Stimulated activated CD8-positive, alpha-beta memory T cell treated with anti-CD3 and anti-CD28 coated beads, Interleukin-7, amount 100 ng/mL, for 24 hours (primary cell): ENCODE results near the gene FAM20A.

Experiments
- DNase-seq: peaks from one replicate; pipeline ENCODE4 v3.0.0-alpha.2; 2020; ENCODE audit warnings: low read depth

The FAM20A gene

DNA sequence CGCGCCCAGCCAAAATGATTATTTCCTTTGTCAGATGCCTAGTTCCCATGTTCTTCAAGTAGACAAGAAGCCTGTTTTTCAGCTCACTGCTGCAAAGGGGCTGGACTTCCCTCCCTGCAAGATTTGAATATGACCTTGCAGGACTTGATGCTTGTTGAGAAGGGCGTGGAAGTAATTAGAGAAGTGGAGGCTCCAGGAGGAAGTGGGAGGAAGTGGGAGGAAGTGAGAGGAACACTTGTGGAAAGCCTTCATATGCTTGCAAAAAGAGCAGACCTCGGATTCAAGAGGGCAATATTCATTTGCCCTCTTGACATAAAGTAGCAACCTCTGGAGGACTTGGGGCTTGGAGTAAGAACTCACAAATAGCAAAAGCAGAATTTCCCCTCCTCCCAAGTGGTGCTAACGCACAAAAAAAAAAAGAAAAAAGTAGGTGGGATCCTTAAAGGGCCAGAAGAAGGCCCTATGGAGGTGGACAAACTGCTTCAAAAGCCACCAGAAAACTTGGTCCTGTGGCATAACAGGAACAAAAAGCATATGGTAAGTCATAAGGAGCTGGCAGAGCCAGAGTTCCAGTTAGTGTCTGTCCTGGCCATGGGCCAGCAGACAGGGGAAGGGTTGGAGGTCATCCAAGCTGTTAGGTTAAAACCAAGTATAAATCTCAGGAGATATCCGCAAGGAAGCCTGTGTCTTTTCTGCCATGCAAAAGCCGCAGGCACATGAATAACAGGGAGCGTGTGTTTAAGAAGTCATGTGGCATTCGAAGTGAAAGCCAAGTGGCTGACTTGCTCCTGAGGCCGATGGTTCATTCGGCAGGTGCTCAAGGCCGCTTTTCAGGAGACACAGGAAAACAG, 109.6 kb downstream of the FAM20A start:
- DNase-seq: no peak

DNA sequence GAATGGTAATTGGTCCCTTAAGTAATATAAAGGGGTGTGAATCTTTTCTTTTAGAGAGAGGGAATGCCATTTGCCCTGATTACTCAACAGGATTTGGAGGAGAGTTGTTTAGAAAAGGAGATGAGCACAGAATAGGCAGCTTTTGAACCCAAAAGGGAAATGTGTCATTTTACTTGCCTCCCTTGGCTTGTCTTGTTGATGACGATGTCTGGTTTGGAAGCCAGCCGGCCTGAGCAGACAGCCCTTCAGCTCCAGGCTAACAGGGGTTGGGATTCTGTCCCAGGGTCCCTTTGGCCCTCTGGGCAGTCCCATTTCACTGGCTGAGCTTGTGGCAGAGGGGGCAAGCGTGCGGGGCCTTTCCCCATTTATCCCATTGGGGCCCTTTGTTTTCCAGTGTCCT, 111.2 kb downstream of the FAM20A start:
- no peak for DNase-seq
